Activated T-cell treated with anti-CD3 and anti-CD28 coated beads, Interleukin-2, amount 50 U/mL, for 72 hours (primary cell): ENCODE results near the gene MADCAM1. TPM values are rescaled to one million over a fixed set of nuclear protein-coding genes. Genes with fewer than 3 reads are reported as not detected.

Experiments used
- ATAC-seq, 2 donors: fragments of 150-1000 bp; cut with Tn5 transposase; replicated peaks in 1 of 2; 2 replicates each; pipeline ENCODE4 v1.10.0; 2021; ENCODE audit warnings: moderate library complexity in 2 of 2, mild to moderate bottlenecking in 1 of 2
- DNase-seq, 2 donors: peaks; one replicate each; pipeline ENCODE4 v3.0.0; 2021 to 2022; ENCODE audit warnings: mixed read lengths in 1 of 2
- H3K27ac Mint-ChIP-seq: one replicate; pipeline ENCODE4 v1.8.0; 2022; ENCODE audit warnings: mild to moderate bottlenecking, moderate library complexity, mixed read lengths
- H3K27me3 Mint-ChIP-seq: one replicate; pipeline ENCODE4 v1.8.0; 2022; ENCODE audit warnings: low read depth, mixed read lengths
- H3K36me3 Mint-ChIP-seq, 2 donors: one replicate each; pipeline ENCODE4 v1.8.0; 2022; ENCODE audit warnings: mixed read lengths in 2 of 2, mild to moderate bottlenecking in 1 of 2; ENCODE audit not compliant: insufficient read depth in 2 of 2
- H3K4me1 Mint-ChIP-seq: one replicate; pipeline ENCODE4 v1.8.0; 2022; ENCODE audit warnings: low read depth, mixed read lengths
- H3K4me3 Mint-ChIP-seq, 2 donors: one replicate each; pipeline ENCODE4 v1.8.0; 2022; ENCODE audit warnings: mild to moderate bottlenecking in 2 of 2, mixed read lengths in 2 of 2, moderate library complexity in 2 of 2
- H3K9me3 Mint-ChIP-seq, 2 donors: one replicate each; pipeline ENCODE4 v1.8.0; 2022; ENCODE audit warnings: mixed read lengths in 2 of 2
- total RNA-seq, 2 donors: library from RNA; stranded (reverse); gene quantifications; one replicate each; pipeline ENCODE4 v1.2.3, GENCODE V29; 2022

Gene MADCAM1
- total RNA-seq, 2 donors from 2014 or later: 0.31 to 0.32 TPM

GRCh38 chr19:541699-542098 lies 45.4 kb downstream of the MADCAM1 start:
- H3K4me3 Mint-ChIP-seq: no peak overlapping the region
- no peaks in the 10 kb centered on the region for H3K36me3 Mint-ChIP-seq
- DNase-seq: no peak
- no peak overlapping the region for H3K27ac Mint-ChIP-seq
- no peaks in the 10 kb centered on the region for H3K9me3 Mint-ChIP-seq
- peaks cover 21% of the 10 kb centered on the region for H3K4me1 Mint-ChIP-seq
- no peaks in the 10 kb centered on the region for H3K27me3 Mint-ChIP-seq
- no peak for ATAC-seq

DNA sequence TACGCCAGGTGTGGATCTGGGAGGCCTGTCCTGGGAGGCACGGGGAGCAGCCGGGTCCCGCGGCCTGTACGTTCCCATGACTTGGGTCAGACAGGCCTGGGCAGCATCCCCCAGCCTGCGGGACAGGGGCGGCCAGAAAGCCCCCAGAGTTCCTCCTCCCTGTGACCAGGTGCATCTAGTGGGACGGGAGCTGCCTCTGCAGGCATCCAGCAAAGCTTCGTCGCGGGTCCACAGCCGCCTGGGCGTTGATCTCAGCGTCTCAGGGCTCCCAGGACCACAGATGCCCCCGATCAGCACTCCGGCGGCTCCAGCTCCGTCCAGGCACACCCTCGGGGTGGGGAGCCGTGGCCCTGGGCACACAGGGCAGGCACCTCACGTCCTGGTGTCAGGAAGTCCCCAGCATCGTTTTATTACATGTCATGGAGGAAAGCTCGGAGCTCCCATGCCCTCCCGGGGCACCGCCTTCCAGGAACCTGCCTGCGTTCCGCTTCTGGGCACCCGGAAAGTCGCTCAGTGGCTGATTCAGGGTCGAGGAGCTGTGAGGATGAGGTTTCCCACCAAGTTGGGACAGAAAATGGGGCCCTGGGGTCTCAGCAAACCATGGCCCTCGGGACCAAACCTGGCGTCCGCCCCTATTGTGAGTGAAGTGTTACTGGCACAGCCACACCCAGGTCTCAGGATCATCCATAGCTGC lies 46.0 kb downstream of the MADCAM1 start:
- Mint-ChIP-seq H3K4me1 (peaks cover 21% of the 10 kb centered on the region), H3K27ac (no peak overlapping the region), H3K9me3 (no peaks in the 10 kb centered on the region), H3K36me3 (no peaks in the 10 kb centered on the region), H3K4me3 (no peak overlapping the region), H3K27me3 (no peaks in the 10 kb centered on the region)
- DNase-seq: no peak
- ATAC-seq: no peak

GRCh38 chr19:543910-544608 lies 47.8 kb downstream of the MADCAM1 start, which contains the start of gene GZMM:
Gene GZMM (plus strand): TSS chr19:544053. CDS start chr19:544072, 19 bp downstream.
- H3K4me1 Mint-ChIP-seq: peaks cover 30% of the 10 kb centered on the region
- ATAC-seq (peak; percentile 97), DNase-seq (peak; percentile 80 to 82)
- no peaks in the 10 kb centered on the region for H3K27me3 Mint-ChIP-seq
- peak within 1 kb of the TSS; percentile 82 to 89 for H3K4me3 Mint-ChIP-seq
- H3K36me3 Mint-ChIP-seq: no peaks in the 10 kb centered on the region
- no peaks in the 10 kb centered on the region for H3K9me3 Mint-ChIP-seq
- peak within 1 kb of the TSS; percentile 57 for H3K27ac Mint-ChIP-seq

DNA sequence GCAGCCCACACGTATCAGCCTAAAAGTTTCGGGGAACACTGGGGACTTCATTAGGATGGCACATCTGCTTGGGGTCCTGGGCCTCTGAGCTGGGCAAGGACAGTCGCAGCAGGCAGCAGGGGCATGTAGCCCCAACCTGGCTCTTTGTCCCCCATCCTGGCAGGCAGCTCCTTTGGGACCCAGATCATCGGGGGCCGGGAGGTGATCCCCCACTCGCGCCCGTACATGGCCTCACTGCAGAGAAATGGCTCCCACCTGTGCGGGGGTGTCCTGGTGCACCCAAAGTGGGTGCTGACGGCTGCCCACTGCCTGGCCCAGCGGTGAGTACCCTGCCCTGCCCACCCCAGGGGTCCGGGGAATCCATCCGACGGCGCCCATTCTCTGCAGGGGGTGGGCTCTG lies 50.8 kb downstream of the MADCAM1 start:
- no peak overlapping the region for H3K27ac Mint-ChIP-seq
- no peak overlapping the region for H3K4me3 Mint-ChIP-seq
- peaks cover 30% of the 10 kb centered on the region for H3K4me1 Mint-ChIP-seq
- no peaks in the 10 kb centered on the region for H3K9me3 Mint-ChIP-seq
- H3K27me3 Mint-ChIP-seq: no peaks in the 10 kb centered on the region
- ATAC-seq (no peak), DNase-seq (no peak)
- no peaks in the 10 kb centered on the region for H3K36me3 Mint-ChIP-seq

- ATAC-seq (no peak), DNase-seq (no peak)
- H3K9me3 Mint-ChIP-seq: no peaks in the 10 kb centered on the region
- H3K4me3 Mint-ChIP-seq: no peak overlapping the region
- H3K36me3 Mint-ChIP-seq: no peaks in the 10 kb centered on the region
- H3K27me3 Mint-ChIP-seq: no peaks in the 10 kb centered on the region
- H3K4me1 Mint-ChIP-seq: peaks cover 30% of the 10 kb centered on the region
- H3K27ac Mint-ChIP-seq: no peak overlapping the region
These were observed 51.8 kb downstream of the MADCAM1 start for GRCh38 chr19:547836-548720.

DNA sequence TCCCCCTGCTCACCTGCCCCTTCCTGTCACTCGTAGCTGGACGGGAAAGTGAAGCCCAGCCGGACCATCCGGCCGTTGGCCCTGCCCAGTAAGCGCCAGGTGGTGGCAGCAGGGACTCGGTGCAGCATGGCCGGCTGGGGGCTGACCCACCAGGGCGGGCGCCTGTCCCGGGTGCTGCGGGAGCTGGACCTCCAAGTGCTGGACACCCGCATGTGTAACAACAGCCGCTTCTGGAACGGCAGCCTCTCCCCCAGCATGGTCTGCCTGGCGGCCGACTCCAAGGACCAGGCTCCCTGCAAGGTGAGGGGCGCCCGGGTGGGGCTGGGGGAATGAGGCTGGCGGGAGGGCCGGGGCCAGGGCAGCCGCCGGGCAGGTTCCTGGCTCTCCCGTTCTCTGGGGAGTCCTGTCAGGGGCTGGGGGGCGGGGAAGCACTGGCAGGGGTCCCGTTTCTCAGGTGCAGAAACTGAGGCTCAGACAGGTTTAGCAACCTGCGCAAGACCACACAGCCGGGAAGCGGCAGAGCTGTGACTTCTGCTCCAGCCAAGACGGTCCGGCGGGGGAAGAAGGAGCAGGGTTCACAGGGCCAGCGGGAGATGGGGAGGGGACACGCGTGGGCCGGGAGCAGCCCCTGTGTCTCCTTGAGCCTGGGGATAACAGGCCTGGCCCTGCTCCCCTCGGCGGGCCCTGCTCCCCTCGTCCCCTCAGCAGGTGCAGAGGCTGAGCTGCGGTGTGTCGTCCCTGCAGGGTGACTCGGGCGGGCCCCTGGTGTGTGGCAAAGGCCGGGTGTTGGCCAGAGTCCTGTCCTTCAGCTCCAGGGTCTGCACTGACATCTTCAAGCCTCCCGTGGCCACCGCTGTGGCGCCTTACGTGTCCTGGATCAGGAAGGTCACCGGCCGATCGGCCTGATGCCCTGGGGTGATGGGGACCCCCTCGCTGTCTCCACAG lies 52.9 kb downstream of the MADCAM1 start:
- Mint-ChIP-seq H3K36me3 (no peaks in the 10 kb centered on the region), H3K9me3 (no peaks in the 10 kb centered on the region), H3K4me3 (no peak overlapping the region), H3K4me1 (peaks cover 20% of the 10 kb centered on the region), H3K27me3 (no peaks in the 10 kb centered on the region), H3K27ac (no peak overlapping the region)
- DNase-seq (no peak), ATAC-seq (no peak)

DNA sequence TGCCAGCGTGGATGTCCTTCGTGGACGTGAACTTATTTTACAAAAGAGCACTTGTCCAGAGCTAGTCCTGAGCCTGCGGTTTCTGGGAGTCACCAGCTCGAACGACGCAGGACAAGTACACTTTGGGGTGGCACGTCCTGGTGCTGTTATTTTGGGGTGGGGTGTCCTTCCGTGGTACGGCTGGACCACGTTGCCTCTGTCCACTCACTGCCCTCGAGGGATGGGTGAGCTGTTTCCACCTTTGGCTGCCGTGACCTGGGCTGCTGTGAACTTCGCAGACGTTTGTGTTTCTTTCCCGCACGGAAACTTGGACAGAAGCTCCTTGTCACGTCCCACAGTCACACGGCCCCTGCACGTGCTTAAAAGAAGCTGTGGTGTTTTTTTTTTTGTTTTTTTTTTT lies 58.5 kb downstream of the MADCAM1 start:
- H3K9me3 Mint-ChIP-seq: no peaks in the 10 kb centered on the region
- no peaks in the 10 kb centered on the region for H3K36me3 Mint-ChIP-seq
- DNase-seq (no peak), ATAC-seq (no peak)
- H3K27me3 Mint-ChIP-seq: no peaks in the 10 kb centered on the region
- no peak overlapping the region for H3K4me3 Mint-ChIP-seq
- H3K27ac Mint-ChIP-seq: no peak overlapping the region
- no peaks in the 10 kb centered on the region for H3K4me1 Mint-ChIP-seq

Other genes with a start within 250 kb of the MADCAM1 start
- gene PLPP2, start 205.1 kb upstream of the MADCAM1 start, total RNA-seq: 1 to 10 TPM; 2.1 to 2.7 TPM
- 10 to 100 TPM; 25.8 to 29.0 TPM for gene MIER2, start 151.7 kb upstream of the MADCAM1 start, total RNA-seq
- gene C2CD4C, start 87.3 kb upstream of the MADCAM1 start, total RNA-seq: under 1 TPM; 0.77 to 0.97 TPM
- 1 to 10 TPM; 1.9 to 2.5 TPM for gene SHC2, start 35.5 kb upstream of the MADCAM1 start, total RNA-seq
- 10 to 100 TPM; 11.9 to 12.1 TPM for gene TPGS1, start 11.0 kb downstream of the MADCAM1 start, total RNA-seq
- gene CDC34, start 35.3 kb downstream of the MADCAM1 start, total RNA-seq: 10 to 100 TPM; 48.4 to 56.1 TPM
- 10 to 100 TPM; 23.5 to 31.0 TPM for gene GZMM, start 47.6 kb downstream of the MADCAM1 start, total RNA-seq
- gene BSG, start 76.1 kb downstream of the MADCAM1 start, total RNA-seq: 100 to 1,000 TPM; 144 to 162 TPM
- gene HCN2, start 93.4 kb downstream of the MADCAM1 start, total RNA-seq: 1 to 10 TPM in 1 of 2 donors, under 1 TPM in 1; 0.81 to 1.1 TPM
- gene POLRMT, start 137.1 kb downstream of the MADCAM1 start, total RNA-seq: 10 to 100 TPM; 62.7 to 79.0 TPM
- not detected for gene FGF22, start 143.4 kb downstream of the MADCAM1 start, total RNA-seq
- 10 to 100 TPM; 72.8 to 91.8 TPM for gene RNF126, start 166.7 kb downstream of the MADCAM1 start, total RNA-seq
- 10 to 100 TPM; 10.0 to 11.4 TPM for gene FSTL3, start 179.9 kb downstream of the MADCAM1 start, total RNA-seq
- under 1 TPM in 1 of 2 donors, not detected in 1; 0.22 TPM for gene PRSS57, start 199.0 kb downstream of the MADCAM1 start, total RNA-seq
- gene PALM, start 212.4 kb downstream of the MADCAM1 start, total RNA-seq: 1 to 10 TPM in 1 of 2 donors, under 1 TPM in 1; 0.72 to 2.0 TPM